HG03196 (cell line): ENCODE results near the gene CLEC16A.

Source experiments
- ATAC-seq: cut with Tn5 transposase; IDR thresholded peaks from one replicate; pipeline ENCODE4 v1.9.1; 2021; ENCODE audit not compliant: unreplicated experiment

Gene CLEC16A

GRCh38 chr16:11056993-11057649, 112.8 kb downstream of the CLEC16A start:
- no peak for ATAC-seq

- ATAC-seq: no peak
These were observed 113.5 kb downstream of the CLEC16A start for GRCh38 chr16:11057711-11058345.

GRCh38 chr16:11058832-11059231, 114.5 kb downstream of the CLEC16A start:
- no peak for ATAC-seq

GRCh38 chr16:11059588-11059987, 115.2 kb downstream of the CLEC16A start:
- ATAC-seq: no peak

- no peak for ATAC-seq
These were observed 116.0 kb downstream of the CLEC16A start for GRCh38 chr16:11060364-11060763.

GRCh38 chr16:11060842-11061241, 116.5 kb downstream of the CLEC16A start:
- ATAC-seq: no peak

GRCh38 chr16:11061629-11062270, 117.4 kb downstream of the CLEC16A start:
- no peak for ATAC-seq

- no peak for ATAC-seq
These were observed 119.3 kb downstream of the CLEC16A start for GRCh38 chr16:11063448-11064201.

GRCh38 chr16:11064202-11064540, 119.8 kb downstream of the CLEC16A start:
- ATAC-seq: no peak

- ATAC-seq: no peak
These were observed 120.5 kb downstream of the CLEC16A start for GRCh38 chr16:11064851-11065250.

GRCh38 chr16:11066261-11066870, 122.0 kb downstream of the CLEC16A start:
- ATAC-seq: no peak

- no peak for ATAC-seq
These were observed 122.9 kb downstream of the CLEC16A start for GRCh38 chr16:11067266-11067665.

GRCh38 chr16:11067697-11068141, 123.4 kb downstream of the CLEC16A start:
- ATAC-seq: no peak

- ATAC-seq: no peak
These were observed 127.5 kb downstream of the CLEC16A start for GRCh38 chr16:11071829-11072228.

- no peak for ATAC-seq
These were observed 128.2 kb downstream of the CLEC16A start for GRCh38 chr16:11072420-11073153.

- no peak for ATAC-seq
These were observed 129.1 kb downstream of the CLEC16A start for GRCh38 chr16:11073407-11073999.

GRCh38 chr16:11074131-11074530, 129.8 kb downstream of the CLEC16A start:
- no peak for ATAC-seq

GRCh38 chr16:11075163-11075562, 130.8 kb downstream of the CLEC16A start:
- no peak for ATAC-seq

GRCh38 chr16:11076259-11077018, 132.1 kb downstream of the CLEC16A start:
- ATAC-seq: peak; percentile 45
